ENCODE data around the gene LRRC51.

DNA sequence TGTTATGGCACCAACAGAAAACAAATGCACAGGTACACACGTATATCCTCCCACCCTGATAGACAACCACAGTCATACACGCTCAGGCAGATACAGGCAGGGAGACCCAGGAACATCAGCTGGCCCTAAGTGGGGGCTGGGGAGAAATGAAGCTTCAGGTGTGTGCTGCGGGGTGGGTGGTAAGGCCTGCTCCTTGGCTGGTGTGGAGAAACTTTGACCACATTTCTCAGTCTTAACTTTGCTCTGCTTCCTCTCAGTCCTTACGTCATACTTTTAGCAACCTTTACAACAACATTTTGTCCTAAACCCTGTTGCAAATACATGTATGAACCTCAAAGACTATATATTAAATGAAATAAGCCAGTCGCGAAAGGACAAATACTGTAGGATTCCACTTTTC, 38.5 kb downstream of the LRRC51 start:
- no peak for TF ChIP-seq REST (IDR thresholded peaks at IDR 0.05; ENCODE audit: insufficient read depth in 1 of 2, low read depth in 2 of 2, low read length in 2 of 2)
- no peak for TF ChIP-seq TAF1 (IDR thresholded peaks at IDR 0.05; ENCODE audit: borderline replicate concordance, insufficient read depth, low read length)
- no peak for TF ChIP-seq SIN3A (IDR thresholded peaks at IDR 0.05; ENCODE audit: borderline replicate concordance, insufficient read depth, low read length)
